Cardiac fibroblast (primary cell): ENCODE results near the gene ZFP36L2.

ENCODE experiments used
- DNase-seq, 2 donors: peaks; one replicate each; pipeline versions ENCODE4 v3.0.0 to v3.0.0-alpha.2; 2010; ENCODE audit warnings: low read depth in 2 of 2
- H3K4me3 ChIP-seq, 2 donors: replicated peaks in 1 of 2; 1 replicate in 1 of 2; 2 replicates in 1 of 2; pipeline ENCODE4 v1.5.1; 2011; ENCODE audit warnings: low read depth in 2 of 2, low read length in 2 of 2, mild to moderate bottlenecking in 2 of 2, moderate library complexity in 1 of 2
- CTCF ChIP-seq: IDR thresholded peaks from one replicate; pipeline ENCODE4 v1.5.1; 2011; ENCODE audit warnings: low read depth, mild to moderate bottlenecking, low read length, inconsistent platforms

The ZFP36L2 gene

GRCh38 chr2:43217228-43218154 lies 8.9 kb downstream of the ZFP36L2 start:
- TF ChIP-seq CTCF: no peak
- H3K4me3 ChIP-seq: no peak overlapping the region
- no peak for DNase-seq

- H3K4me3 ChIP-seq: no peak overlapping the region
- DNase-seq: no peak
- no peak for TF ChIP-seq CTCF
Measured at GRCh38 chr2:43216629-43217028, 9.8 kb downstream of the ZFP36L2 start.

GRCh38 chr2:43215673-43216255 lies 10.6 kb downstream of the ZFP36L2 start:
- no peak for TF ChIP-seq CTCF
- no peak overlapping the region for H3K4me3 ChIP-seq
- no peak for DNase-seq

- H3K4me3 ChIP-seq: no peak overlapping the region
- TF ChIP-seq CTCF: no peak
- no peak for DNase-seq
Measured at GRCh38 chr2:43214253-43214652, 12.2 kb downstream of the ZFP36L2 start.

- no peak for DNase-seq
- TF ChIP-seq CTCF: no peak
- H3K4me3 ChIP-seq: no peak overlapping the region
Measured at GRCh38 chr2:43212931-43213330, 13.5 kb downstream of the ZFP36L2 start.

GRCh38 chr2:43212216-43212835 lies 14.1 kb downstream of the ZFP36L2 start:
- H3K4me3 ChIP-seq: no peak overlapping the region
- no peak for TF ChIP-seq CTCF
- DNase-seq: no peak
